Measurements from ENCODE around the gene PKNOX1. TPM values are rescaled to one million over a fixed set of nuclear protein-coding genes. Genes with fewer than 3 reads are reported as not detected.

Gene PKNOX1
- total and polyA plus RNA-seq, 8 donors = 4.9 to 88.7 (median 15.4) TPM

DNA sequence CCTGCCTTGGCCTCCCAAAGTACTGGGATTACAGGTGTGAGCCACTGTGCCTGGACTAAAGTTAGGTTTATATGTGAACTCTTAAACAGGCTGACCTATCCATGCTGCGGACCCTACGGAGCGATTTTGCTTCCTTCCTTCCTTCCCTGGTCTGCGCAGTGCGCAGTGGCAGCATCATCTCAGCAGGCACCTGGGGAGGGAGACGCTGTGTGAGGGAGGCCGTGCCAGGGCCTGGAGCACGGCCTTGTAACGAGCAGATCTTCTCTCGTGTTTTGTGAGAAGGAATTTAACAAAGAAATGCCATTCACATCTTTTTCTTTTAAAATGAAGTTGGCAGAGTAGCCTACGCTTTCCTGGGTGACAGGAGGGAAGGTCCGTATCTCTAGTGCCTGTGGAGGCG is 45.8 kb downstream of the PKNOX1 start:
- Histone ChIP-seq H3K27me3 (no peaks in the 10 kb centered on the region), H3K27ac (no peak overlapping the region), H3K4me3 (no peak overlapping the region), H3K4me1 (no peaks in the 10 kb centered on the region), H3K36me3 (peaks cover 34 to 94% (median 91%) of the 10 kb centered on the region in 4 donors), H3K9me3 (no peaks in the 10 kb centered on the region)
- TF ChIP-seq, protein P1, sequence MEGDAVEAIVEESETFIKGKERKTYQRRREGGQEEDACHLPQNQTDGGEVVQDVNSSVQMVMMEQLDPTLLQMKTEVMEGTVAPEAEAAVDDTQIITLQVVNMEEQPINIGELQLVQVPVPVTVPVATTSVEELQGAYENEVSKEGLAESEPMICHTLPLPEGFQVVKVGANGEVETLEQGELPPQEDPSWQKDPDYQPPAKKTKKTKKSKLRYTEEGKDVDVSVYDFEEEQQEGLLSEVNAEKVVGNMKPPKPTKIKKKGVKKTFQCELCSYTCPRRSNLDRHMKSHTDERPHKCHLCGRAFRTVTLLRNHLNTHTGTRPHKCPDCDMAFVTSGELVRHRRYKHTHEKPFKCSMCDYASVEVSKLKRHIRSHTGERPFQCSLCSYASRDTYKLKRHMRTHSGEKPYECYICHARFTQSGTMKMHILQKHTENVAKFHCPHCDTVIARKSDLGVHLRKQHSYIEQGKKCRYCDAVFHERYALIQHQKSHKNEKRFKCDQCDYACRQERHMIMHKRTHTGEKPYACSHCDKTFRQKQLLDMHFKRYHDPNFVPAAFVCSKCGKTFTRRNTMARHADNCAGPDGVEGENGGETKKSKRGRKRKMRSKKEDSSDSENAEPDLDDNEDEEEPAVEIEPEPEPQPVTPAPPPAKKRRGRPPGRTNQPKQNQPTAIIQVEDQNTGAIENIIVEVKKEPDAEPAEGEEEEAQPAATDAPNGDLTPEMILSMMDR (IDR thresholded peaks at IDR 0.05) = no peak
- TF ChIP-seq POLR2A (IDR thresholded peaks at IDR 0.05) (no peak), EP300 (IDR thresholded peaks at IDR 0.05) (no peak), POLR2AphosphoS5 (IDR thresholded peaks at IDR 0.05) (no peak)
- no peak for DNase-seq
- intact Hi-C loops (cut with DNase I; ENCODE audit: low total_unique reads) = no loop called here
- whole genome bisulfite sequencing, 5 donors = 91 to 98% (median 94%) methylated on average over 13 of the region's 13 CpGs

DNA sequence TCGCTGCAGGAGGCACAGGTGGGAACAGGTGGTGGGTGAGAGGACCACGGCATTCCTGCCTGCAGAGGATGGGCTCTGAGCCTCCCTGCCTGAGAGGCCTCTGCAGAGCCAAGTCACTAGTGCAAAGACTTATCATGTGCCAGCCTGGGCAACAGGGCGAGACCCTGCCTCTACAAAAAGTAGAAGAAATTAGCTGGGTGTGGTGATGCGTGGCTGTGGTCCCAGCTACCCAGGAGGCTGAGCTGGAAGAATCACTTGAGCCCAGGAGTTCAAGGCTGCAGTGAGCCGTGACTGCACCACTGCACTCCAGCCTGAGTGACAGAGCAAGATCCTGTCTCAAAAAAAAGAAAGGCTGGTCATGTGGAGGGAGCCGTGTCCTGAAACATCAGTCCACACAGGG is 46.4 kb downstream of the PKNOX1 start:
- no peak for TF ChIP-seq POLR2AphosphoS5 (IDR thresholded peaks at IDR 0.05)
- no peak for TF ChIP-seq EP300 (IDR thresholded peaks at IDR 0.05)
- no peak for TF ChIP-seq POLR2A (IDR thresholded peaks at IDR 0.05)
- TF ChIP-seq, protein P1 (IDR thresholded peaks at IDR 0.05) = no peak
- Histone ChIP-seq H3K27ac (no peak overlapping the region), H3K36me3 (peaks cover 34 to 99% (median 97%) of the 10 kb centered on the region in 4 donors), H3K9me3 (no peaks in the 10 kb centered on the region), H3K4me3 (no peak overlapping the region), H3K4me1 (no peaks in the 10 kb centered on the region), H3K27me3 (no peaks in the 10 kb centered on the region)
- no peak for DNase-seq
- intact Hi-C loops (cut with DNase I; ENCODE audit: low total_unique reads) = no loop called here
- WGBS, 5 donors = 86 to 95% (median 93%) methylated on average over 6 of the region's 6 CpGs

DNA sequence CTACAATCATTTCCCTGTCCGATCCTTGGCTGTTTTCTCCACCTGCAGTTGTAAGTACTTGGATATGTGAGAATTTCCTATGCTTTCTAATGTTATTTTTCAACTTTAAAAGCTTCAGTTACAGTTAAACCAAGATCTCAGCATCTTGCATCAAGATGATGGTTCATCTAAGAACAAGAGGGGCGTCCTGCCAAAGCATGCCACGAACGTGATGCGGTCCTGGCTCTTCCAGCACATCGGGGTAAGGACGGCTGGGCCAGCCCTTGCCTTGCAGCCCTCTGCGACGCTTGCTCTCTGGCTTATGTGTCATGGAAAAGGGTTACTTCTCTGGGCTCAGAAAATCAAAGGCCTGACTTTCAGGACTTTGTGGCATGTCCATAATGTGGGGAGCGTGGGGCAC is 46.8 kb downstream of the PKNOX1 start:
- TF ChIP-seq POLR2A (IDR thresholded peaks at IDR 0.05) (no peak), EP300 (IDR thresholded peaks at IDR 0.05) (no peak), POLR2AphosphoS5 (IDR thresholded peaks at IDR 0.05) (no peak)
- TF ChIP-seq, protein P1 (IDR thresholded peaks at IDR 0.05) = no peak
- Histone ChIP-seq H3K9me3 (no peaks in the 10 kb centered on the region), H3K4me3 (no peak overlapping the region), H3K27me3 (no peaks in the 10 kb centered on the region), H3K36me3 (peaks cover 35 to 99% (median 97%) of the 10 kb centered on the region in 4 donors), H3K4me1 (no peaks in the 10 kb centered on the region), H3K27ac (no peak overlapping the region)
- intact Hi-C loops (cut with DNase I; ENCODE audit: low total_unique reads) = no loop called here
- 93 to 97% (median 96%) methylated on average over 10 of the region's 10 CpGs for WGBS, 5 donors
- no peak for DNase-seq

DNA sequence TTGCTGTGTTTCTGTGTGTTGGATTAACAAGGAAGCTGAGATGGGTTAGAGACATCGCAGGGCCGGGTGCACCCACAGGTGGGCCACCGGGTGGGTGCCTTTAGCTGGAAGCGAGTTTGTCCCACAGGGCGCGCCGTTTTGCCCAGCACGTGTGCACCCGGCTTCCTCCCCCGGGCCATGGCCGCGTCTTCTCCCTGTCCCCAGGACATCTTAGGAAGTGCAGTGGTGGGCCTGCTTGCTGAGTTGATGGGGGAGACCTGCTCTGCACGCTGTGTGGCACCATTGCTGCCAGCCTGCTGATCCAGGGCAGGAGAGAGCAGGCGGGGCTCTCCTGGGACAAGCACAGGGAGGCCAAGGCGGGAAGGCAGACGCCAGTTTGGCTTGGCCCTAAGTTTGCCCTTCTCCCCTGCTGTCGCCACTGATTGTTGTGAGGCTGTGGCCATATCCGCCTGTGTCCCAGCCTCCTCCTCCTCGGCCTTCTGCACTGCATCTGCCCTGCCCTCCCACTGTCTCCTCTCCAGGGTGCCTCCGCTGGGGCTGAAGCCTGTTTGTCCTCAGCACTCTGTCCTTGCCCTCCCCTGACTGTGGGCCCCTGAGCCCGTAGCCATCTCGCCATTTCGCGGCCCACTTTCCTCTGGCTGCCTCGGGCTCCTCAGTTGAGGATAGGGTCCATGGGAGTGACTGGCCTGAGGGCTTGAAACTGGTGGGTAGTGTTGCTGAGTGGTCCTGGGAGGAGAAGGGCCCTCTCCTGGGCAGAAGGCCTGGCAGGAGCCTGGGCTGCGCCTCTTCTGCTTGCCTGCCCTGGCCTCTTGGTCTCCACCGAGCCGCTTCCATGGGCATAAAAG is 47.6 kb downstream of the PKNOX1 start:
- no peaks in the 10 kb centered on the region for H3K9me3 ChIP-seq
- no peaks in the 10 kb centered on the region for H3K4me1 ChIP-seq
- H3K27me3 ChIP-seq = no peaks in the 10 kb centered on the region
- TF ChIP-seq POLR2AphosphoS5 (IDR thresholded peaks at IDR 0.05) (no peak), POLR2A (IDR thresholded peaks at IDR 0.05) (no peak)
- TF ChIP-seq, protein P1 (IDR thresholded peaks at IDR 0.05) = no peak
- intact Hi-C loops (cut with DNase I; ENCODE audit: low total_unique reads) = no loop called here
- no peak overlapping the region for H3K27ac ChIP-seq
- no peak overlapping the region for H3K4me3 ChIP-seq
- no peak for DNase-seq
- peaks cover 35 to 98% (median 95%) of the 10 kb centered on the region in 4 donors for H3K36me3 ChIP-seq
- 93 to 96% (median 94%) methylated on average over 20 to 28 of the region's 28 CpGs for WGBS, 5 donors
